ENCODE measurements around the gene TMEM179.

Gene TMEM179

DNA sequence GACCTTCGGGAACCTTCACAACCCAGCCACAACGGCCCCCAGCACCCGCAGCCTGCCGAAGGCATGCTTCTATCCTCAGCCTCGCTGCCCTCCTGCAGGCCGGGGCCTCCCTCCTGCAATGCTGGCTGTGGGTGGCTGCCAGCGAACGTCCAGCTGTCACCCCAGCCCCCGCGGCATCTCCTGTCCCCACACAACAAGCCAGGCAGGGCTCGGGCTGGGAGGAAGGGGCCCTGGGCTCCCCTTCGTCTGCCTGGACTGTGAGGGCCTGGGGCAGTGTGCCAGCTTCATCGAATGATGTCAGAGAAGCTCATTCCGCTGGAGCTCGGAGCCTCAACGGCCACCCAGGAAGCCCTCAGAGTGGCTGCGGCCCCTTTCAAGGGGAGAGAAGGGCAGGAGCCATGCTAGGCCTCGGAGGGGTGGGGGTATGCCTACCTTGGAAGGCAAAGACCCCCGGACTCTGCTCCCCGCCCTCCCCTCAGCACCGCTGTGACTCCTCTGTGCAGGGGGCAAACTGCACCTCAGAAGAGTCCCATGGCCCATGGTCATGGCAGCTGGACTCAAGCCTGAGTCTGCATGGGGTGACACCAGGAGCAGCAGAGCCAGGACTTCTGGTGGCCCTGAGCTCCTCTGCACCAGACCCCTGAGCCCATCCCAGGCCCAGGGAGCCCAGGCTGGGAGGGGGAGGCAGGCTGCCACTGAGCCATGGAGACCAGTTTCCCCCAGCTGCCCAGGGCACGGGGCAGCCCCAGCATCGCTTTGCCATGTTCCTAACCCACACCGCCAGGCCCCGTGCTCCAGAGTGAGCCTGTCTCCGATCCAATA is 49.8 kb downstream of the TMEM179 start:
- DNase-seq (ENCODE audit: low read depth): no peak

DNA sequence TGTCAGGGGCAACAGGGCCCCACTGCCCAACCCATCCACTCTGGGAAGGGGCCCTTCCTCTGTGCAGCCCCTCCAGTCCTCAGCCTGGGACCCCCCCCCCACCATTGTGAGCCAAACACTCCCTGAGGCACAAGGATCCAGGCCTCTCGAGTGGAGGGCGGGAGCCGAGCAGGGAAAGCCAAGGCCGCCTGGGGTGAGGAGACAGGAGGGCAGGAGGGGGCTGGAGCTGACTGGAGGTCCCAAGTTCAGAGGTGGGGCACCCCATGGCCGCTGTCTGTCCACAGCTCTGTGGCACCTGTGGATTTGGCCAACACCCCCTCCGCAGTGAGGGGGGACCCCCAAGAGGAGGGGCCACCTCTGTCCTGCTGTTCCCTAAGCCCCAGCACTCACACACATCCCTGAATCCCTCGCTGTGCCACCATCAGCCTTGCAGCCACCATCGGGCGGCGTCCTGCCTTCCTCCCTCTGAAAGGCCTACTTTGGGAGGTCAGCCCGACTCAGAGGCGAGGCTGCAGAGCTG is 50.4 kb downstream of the TMEM179 start:
- no peak for DNase-seq (ENCODE audit: low read depth)

DNA sequence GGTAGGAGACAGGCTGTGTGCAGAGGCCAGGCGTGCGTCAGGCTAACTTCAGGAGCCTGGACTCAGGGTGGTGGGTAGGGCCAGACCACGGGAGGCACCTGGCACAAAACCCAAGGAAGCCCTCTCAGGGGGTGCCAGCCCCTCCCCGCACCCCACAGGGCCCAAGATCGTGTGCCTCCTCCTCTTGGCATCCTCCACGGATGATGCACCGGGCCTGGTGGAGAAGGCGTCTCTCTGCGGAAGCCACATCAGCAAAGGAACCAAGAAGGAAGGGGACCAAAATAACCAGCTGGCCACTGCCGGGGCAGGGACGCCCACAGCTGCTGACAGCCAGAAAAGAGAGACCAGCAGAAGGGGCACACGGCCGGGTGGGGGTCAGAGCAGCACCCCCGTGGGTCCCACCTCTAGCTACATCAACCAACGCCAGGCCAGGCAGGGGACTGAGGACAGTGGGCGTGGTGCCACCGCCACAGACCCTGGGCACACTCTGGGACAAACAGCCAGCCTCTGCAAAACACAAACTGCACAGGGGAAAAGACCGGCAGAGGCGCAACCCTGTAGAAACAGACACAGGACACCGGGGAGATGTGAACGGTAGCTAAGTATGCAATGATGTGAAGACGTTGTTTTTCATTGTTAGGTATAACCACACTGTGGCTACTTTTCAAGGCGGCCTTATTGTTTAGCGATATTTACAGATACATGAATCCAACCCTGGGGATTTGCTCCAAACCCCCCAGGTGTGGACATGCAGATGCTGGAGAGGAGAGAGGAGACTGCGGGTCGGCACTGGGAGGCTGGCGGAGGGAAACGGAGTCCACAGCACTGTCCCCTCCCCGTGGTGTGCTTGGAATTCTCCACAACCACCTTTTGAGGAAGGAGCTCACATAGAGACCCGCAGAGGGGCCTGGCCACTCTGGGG is 51.1 kb downstream of the TMEM179 start:
- DNase-seq (ENCODE audit: low read depth): no peak

DNA sequence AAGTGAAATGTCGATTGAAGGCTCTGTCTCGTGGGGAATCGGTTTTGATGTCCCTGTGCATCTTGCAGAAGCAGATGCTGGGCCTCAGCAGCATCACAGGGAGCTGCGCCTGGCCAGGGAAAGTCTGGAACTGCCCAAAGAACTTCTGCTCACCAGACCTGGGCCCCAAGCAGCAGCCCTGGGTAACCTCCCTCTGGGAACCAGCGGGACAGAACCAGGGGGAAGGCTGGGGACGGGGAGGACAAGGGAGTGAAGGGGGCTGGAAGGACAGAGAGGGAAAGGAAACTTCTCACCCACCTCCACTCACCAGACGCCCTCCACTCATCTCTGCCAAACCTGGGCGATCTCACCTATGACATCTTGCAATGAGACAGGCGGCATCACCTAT is 51.8 kb downstream of the TMEM179 start:
- DNase-seq (ENCODE audit: low read depth): no peak

DNA sequence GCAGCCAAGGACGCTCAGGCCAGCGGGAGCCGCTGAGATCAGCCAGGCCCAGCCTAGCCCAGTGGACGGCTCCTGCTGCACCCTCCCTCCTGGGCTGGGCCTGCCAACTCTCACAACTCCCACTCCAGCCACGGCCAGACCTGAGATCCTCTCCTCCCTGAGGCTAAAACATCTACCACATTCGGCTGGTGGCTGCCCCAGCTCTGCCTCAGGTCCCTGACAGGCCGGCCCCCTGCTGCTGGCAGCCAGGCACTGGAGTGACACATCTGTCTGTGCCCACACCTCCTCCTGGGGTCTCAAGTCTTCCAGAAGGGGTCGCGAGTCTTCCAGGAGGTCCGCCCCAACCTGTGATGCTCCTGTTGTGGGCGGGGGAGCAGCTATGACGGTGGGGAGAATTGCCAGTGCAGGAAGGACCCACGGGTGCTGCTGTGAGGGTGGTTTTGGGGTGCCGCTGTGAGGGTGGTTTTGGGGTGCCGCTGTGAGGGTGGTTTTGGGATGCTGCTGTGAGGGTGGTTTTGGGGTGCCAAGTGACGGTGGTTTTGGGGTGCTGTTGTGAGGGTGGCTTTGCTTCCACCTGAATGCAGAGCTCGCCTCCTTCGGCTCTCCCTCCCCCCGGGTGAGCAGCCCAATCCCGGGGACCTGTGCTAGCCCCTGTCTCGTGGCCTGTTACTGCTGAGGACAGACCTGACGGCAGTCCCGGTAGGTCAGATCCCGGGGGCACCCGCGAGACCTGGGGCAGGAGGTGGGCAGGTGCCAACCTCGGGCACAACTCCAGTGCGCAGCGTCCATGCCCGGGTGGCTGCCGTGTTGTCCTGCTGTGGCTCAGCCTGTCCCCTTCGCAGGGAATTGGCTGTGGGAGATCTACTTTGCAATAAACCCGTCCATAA is 52.5 kb downstream of the TMEM179 start:
- no peak for DNase-seq (ENCODE audit: low read depth)

DNA sequence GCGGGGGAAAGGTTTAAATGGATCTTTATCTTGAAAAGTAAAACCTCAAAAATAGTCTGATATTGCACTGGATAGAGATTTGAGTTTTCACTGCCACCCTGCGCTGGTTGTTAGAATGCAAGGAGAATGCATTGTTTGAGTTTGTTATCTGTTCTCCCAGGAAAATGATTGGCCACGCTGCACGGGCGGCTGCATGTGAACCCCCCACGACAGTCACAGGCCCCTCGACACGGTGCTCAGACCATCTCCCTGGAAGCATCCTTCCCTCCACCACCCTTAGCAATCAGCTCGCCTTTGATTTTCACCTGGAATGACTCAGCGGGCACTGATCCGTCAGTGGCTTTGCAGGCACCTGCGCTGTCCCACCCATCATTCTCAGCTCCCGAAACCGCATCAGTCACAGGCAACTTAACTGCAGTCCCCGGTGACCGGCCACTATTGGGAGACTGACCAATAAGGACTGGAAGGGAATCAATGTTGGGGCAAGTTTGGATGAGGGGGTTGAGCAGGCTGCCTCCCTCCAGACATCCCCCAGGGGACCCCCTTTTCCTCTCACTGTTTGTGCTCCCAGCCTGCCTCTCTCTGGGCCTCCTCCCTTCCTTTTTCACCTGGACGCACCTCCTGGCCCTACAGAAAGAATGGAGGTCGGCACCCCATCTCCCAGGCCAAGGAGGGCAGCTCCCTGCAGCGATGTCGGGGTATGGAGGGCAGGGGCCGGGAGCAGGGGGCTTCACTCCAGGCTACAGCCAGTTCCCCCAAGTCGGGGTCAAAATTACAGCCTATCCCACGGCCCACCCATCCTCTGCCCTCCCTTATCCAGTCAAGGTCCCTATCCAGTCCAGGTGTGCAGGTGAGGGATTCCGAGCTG is 53.5 kb downstream of the TMEM179 start:
- no peak for DNase-seq (ENCODE audit: low read depth)

DNA sequence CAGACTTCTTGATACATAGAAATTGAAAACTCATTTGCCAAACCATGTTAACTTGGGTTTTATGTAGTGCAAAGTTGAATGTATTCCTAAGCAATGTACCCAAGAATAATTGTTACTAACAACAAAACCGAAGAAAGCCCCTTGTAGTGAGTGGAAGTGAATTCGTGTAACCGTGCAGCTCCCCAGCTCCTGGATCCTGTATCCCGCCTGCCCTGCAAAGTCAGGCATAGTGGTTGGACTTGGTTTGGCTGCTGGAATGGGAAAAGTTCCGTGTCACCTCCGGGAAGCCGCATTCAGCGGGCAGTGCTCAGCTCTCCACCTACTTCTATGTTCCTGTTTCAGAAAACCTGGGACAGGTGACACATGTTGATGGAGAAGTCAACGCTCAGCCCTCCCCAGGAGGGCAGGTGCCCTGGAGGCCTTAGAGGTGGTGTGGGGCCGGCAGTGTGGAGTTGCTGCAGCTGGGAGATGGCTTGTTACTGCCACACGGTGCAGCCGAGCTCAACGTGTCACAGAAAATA is 54.2 kb downstream of the TMEM179 start:
- DNase-seq (ENCODE audit: low read depth): no peak

DNA sequence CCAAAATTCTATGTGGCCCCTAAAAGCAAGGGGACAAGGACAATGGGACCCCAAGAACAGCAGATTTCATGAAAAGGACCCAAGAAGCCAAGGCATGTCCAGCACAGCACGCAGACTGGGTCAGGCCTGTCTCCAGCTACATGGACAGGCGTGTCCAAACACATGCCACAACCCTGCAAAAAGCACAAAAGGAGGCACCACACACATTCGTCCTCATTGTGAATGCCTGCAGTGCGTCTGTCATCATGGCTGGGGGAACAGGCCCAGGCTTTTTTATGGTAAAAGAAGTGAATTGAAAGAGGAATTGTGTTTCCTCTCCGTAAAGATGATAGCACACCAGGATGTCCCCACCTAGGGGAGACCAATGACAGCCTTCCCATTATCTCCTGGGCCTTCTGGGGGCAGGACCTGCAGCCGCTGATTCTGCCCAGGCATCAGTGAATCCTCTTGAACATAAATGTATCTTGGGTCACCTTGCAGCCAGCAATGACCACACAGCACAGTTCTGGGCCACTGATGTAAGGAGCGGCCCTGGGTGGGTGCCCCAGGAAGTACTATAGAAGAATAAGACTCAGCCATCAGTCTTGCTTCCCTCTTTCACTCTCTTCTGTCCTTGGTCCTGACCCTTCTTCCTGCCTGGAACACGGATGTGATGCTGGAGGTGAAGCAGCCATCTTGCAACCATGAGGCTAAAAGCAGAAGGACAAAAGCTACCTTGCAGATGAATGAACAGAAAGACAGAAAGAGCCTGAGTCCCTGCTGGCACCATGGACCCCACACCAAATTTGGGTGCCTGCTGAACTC is 54.8 kb downstream of the TMEM179 start:
- no peak for DNase-seq (ENCODE audit: low read depth)

DNA sequence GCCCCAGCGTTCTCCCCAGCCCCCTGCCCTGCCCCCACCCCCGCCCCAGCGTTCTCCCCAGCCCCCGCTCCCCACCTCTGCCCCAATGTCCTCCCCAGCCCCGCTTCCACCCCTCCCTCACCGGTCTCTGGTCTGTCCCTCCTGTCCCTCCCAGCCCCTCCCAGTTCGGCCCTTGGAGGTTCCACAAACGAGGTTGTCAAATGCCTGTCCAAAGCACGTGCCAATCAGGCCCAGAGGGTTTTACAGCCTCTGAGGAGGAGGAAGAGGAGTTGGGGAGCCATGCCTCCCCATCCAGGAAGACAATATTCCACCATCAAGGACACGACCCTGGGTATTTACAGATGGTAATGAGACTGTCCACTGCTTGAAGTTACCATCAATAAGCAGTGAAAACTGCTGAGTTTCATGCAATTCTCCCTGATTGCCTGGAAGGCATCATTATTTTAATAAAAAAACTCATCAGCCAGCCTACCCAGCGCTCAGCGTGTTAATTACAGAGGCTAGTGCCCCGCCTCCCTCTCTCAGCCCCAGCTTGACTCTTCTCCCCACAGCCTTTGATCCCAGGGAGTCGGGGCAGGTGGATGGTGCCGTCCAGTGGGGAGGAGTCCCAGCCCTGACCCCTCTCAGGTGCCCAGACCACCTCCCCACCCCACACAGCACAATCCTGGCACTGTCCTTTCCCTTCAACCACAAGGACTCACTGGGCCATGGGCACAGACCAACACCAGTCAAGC is 55.6 kb downstream of the TMEM179 start:
- DNase-seq (ENCODE audit: low read depth): no peak

DNA sequence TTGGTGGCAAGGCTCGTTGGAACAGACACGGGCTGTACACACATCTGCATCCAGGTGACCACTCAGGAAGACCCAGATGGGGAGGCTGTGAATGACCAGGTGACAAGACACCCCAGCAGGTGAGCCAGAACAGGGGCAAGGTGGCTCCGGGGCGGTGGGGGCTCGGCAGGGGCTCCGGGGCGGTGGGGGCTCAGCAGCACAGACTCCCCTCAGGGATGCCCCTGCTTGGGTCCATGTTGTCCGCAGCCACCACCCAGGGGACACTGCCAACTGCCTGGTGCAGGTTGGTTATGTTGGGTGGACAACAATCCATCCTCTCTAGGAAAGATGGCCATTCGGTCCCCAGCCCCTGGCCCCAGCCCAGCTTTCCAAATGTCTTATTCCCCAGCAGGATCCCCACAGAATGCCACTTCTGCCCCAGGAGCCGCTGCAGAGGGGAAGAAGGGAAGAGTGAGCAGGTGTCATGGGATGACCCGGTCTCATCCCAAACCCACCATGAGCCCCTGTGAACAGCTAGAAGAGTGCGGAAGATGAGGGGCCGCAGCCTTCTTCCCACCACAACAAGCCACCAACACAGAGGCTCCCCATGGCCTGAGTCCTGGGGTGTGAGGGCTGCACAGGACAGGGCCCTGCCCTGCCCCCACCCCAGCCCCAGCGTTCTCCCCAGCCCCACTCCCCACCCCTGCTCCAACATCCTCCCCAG is 56.4 kb downstream of the TMEM179 start:
- DNase-seq (ENCODE audit: low read depth): no peak

DNA sequence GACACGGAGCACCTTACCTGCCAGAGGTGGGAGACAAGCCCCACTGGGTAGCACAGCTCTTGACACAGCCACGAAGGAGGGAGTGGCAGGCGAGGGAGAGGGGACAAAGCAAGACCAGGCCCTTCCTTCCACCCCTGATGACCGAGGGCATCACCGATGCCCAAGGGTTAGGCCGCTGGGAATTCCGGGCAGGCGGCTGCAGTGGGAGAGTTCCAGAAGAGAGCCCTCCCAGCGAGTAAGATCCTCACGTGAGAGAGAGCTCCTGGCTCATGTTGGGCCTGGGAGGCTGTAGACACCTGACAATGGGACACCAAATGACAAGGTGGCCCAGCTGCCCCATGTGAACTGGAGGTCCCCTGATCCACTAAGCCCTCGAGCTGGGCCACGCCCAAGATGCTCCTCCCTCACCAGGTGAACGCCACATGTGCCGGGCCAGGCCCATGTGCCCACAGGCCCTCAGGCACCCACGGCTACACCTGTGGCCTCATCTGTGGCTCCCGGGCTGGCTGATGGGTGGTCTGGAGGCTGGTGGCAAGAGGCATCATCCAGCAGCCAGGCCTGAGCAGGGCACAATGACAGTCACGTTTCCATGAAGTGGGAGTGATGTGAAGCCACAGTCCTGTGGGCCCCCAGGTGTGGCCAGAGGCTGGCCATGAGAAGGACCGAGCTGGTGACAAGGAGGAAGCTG is 57.1 kb downstream of the TMEM179 start:
- no peak for DNase-seq (ENCODE audit: low read depth)

DNA sequence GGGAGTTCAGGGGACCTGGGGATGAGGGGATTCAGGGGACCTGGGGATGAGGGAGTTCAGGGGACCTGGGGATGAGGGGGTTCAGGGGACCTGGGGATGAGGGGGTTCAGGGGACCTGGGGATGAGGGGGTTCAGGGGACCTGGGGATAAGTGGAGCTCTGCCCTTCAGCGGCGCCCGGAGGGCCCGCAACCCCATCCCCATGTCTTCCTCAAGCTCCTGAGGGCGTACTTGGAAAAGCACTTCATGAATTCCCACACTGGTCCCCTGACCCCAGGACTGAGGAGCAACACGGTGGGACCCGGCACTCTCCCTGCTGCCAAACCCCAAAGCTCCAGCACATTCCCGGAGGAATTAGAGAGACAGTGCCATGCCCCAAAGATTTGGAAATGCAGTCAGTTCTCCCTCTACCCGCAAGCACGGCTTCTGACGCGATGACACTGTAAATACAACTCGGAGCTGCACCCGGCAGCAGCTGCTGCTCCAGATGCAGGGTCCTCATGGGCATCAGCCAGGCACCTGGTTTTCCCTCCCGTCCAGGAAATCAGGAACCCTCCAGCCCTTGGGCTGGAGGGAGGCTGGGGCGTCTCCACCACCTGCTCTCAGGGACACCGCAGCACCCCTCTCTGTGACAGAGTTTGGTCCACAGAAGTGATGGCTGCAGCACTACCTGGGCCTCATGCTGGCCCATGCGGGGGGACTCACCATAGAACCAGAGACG is 57.8 kb downstream of the TMEM179 start:
- DNase-seq (ENCODE audit: low read depth): no peak

DNA sequence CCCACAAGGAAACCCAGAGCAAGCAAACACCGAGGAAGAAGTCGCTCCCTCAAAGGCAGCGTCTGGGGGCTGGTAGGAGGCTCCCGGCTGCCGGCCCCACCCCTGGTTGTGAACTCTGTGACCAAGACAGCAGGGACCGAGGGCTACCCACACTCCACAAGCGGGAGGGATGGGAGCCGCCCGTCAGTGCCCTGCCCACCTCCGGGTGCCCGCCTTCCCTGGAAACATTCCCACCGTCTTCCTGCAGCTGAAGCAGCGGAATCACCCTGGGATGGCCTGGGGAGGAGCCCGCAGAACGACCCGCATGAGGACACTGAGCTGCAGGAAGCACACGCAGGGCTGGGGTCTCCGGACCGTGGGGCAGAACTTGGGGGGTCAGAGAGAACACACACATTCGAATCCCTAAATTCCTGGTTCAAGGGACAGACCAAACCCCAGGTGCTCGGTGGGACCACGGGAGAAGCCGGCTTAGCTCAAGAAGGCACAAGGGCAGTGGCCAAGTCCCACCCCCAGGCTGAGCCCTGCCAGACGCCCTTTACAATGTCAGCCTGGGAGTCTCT is 58.5 kb downstream of the TMEM179 start:
- DNase-seq (ENCODE audit: low read depth): no peak

DNA sequence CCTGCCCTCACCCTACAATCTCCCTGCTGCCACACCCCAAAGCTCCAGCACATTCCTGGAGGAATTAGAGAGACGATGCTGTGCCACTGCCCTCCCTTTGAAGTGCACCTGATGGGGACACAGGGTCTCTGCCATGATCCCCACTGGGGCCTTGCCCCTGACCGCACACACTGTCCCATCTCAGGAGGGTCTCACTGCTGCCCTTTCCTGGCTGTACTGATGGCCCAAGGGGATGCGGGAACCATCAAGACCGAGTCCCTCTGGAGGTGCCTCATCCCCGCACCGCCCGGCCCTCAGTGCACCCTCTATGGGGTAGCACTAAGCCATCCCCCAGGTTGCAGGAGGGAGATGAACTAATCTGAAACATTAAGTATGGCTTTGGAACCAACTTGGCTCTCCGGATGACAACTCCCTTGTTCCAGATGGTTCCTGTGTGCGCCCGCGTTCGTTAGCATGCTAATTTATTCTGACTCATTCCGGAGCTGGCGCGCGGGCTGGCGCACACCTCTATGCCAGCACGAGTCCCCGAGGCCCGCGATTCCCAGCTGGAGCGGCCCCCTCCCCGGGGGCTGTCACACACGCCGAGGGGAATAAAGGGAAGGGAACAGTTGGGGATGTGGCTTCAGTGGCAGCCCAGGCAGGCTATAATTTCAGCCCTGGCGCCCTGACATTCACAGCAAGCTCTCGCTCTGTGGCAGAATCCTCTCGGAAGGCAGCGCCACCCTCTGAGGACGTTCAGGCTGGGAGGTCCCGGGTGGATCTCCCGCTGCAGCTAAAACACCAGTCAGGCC is 59.2 kb downstream of the TMEM179 start:
- DNase-seq (ENCODE audit: low read depth): no peak

DNA sequence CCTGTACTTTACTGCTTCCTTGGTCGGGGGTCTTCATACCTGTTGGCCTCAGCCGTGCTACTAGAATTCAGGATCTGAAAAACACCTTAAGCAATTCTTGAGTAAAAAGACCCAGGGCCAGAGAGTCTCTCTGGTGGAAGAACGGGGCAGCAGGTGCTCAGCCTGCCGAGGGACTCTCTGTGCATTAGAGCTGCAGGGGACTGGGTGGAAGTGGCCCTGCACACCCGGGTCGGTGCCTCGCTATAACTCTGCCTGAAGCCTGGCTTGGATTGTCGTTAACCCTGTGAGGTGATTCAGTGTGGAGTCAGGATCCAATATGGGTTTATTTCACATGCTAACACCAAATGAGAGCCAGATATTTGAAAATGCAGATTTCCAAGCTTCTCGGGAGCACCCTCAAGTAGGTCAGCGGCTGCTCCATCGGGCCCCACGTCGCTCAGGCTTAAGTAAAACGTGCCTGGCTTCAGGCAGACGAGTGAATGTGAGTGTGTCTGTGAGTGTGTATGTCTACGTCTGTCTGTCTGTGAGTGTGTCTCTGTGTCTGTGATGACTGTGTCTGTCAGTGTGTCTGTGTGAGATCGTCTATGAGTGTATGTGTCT is 60.1 kb downstream of the TMEM179 start:
- DNase-seq (ENCODE audit: low read depth): no peak
